Endothelial cell of umbilical vein (primary cell): ENCODE results near the gene ATP1B2. TPM values are rescaled to one million over a fixed set of nuclear protein-coding genes. Genes with fewer than 3 reads are reported as not detected.

Experiments
- BruUV-seq: library from RNA; stranded (reverse); fragments of 400-500 nt; replicated peaks from 2 replicates; lab custom pipeline; 2021; lab: Mats Ljungman, UMichigan
- CTCF ChIA-PET: fragments of 300-600, 350-600 bp; sonication (Branson Sonifier 250); formaldehyde crosslinking; loops from one replicate; lab custom pipeline; 2021; ENCODE audit warnings: antibody characterized with exemption, inconsistent platforms; lab: Charles Lee
- POLR2A ChIA-PET: fragments of 300-600, 350-600 bp; sonication (Branson Sonifier 250); formaldehyde crosslinking; loops from one replicate; lab custom pipeline; 2021; ENCODE audit warnings: antibody characterized with exemption, inconsistent platforms; lab: Charles Lee
- DNase-seq: peaks from one replicate; pipeline ENCODE4 v3.0.0-alpha.2; 2011; ENCODE audit warnings: low read depth, low spot score
- FAIRE-seq: peaks from 2 replicates; lab custom pipeline; 2011; peaks lifted over from hg19 to GRCh38; lab: Jason Lieb, UNC
- H2AFZ ChIP-seq: 2 replicates; pipeline ENCODE4 v1.6.0; 2012; ENCODE audit warnings: low read depth, low read length, control low read depth, inconsistent platforms
- H3K27ac ChIP-seq: 2 replicates; pipeline ENCODE4 v1.5.1; 2011; ENCODE audit warnings: low read depth, mild to moderate bottlenecking, control low read depth, low read length, moderate library complexity; ENCODE audit not compliant: insufficient read depth
- H3K27me3 ChIP-seq, 2 experiments: 2 replicates each; pipeline versions ENCODE4 v1.6.0 to v1.6.1; 2011; ENCODE audit warnings: low read length in 2 of 2, mixed read lengths in 1 of 2; ENCODE audit not compliant: control insufficient read depth in 2 of 2, insufficient read depth in 2 of 2
- H3K36me3 ChIP-seq, 2 experiments: 2 replicates in 1 of 2; 3 replicates in 1 of 2; pipeline ENCODE4 v1.5.1; 2011; ENCODE audit warnings: low read length in 2 of 2, mild to moderate bottlenecking in 1 of 2, moderate library complexity in 1 of 2; ENCODE audit not compliant: control insufficient read depth in 2 of 2, insufficient read depth in 2 of 2; ENCODE audit errors: extremely low read depth in 1 of 2
- H3K4me1 ChIP-seq: 3 replicates; pipeline ENCODE4 v1.5.1; 2011; ENCODE audit warnings: mild to moderate bottlenecking, low read length; ENCODE audit not compliant: control insufficient read depth, insufficient read depth; ENCODE audit errors: extremely low read depth
- H3K4me2 ChIP-seq: 2 replicates; pipeline ENCODE4 v1.6.1; 2011; ENCODE audit warnings: low read length, control low read depth, mixed read lengths; ENCODE audit not compliant: insufficient read depth
- H3K4me3 ChIP-seq, 3 experiments: fragments of 200-600 bp in 1 of 3; sonication (generic), shearing (Covaris generic) in 1 of 3; replicated peaks in 1 of 3; 2 replicates each; pipeline ENCODE4 v1.5.1; 2011 to 2016; ENCODE audit warnings: control low read depth in 3 of 3, low read length in 3 of 3, mild to moderate bottlenecking in 2 of 3, inconsistent platforms in 1 of 3, low read depth in 1 of 3, moderate library complexity in 1 of 3; ENCODE audit not compliant: insufficient read depth in 1 of 3
- H3K79me2 ChIP-seq: 2 replicates; pipeline ENCODE4 v1.6.0; 2012; ENCODE audit warnings: low read length, inconsistent platforms; ENCODE audit not compliant: control insufficient read depth, insufficient read depth
- H3K9ac ChIP-seq: replicated peaks from 2 replicates; pipeline ENCODE3; 2011; ENCODE audit warnings: low read length, control low read depth; ENCODE audit not compliant: insufficient read depth; ENCODE audit errors: extremely low read depth
- H3K9me1 ChIP-seq: replicated peaks from 3 replicates; pipeline ENCODE4 v1.6.0; 2011; ENCODE audit warnings: mild to moderate bottlenecking, low read length; ENCODE audit not compliant: control insufficient read depth, insufficient read depth; ENCODE audit errors: extremely low read depth
- H3K9me3 ChIP-seq: replicated peaks from 2 replicates; pipeline ENCODE4 v1.5.1; 2012; ENCODE audit warnings: low read length, inconsistent platforms; ENCODE audit not compliant: control insufficient read depth, insufficient read depth
- H4K20me1 ChIP-seq: replicated peaks from 2 replicates; pipeline ENCODE3; 2011; ENCODE audit warnings: mild to moderate bottlenecking, low read length; ENCODE audit not compliant: control insufficient read depth, insufficient read depth; ENCODE audit errors: extremely low read depth
- CTCF ChIP-seq, 2 donors: IDR thresholded peaks; 1 replicate in 1 of 2; 2 replicates in 1 of 2; pipeline ENCODE4 v1.5.1; 2011; ENCODE audit warnings: low read length in 2 of 2, mild to moderate bottlenecking in 2 of 2, moderate library complexity in 2 of 2, control low read depth in 1 of 2, inconsistent platforms in 1 of 2, low read depth in 1 of 2; ENCODE audit not compliant: insufficient read depth in 1 of 2; ENCODE audit errors: extremely low read depth in 1 of 2
- EZH2 ChIP-seq: IDR thresholded peaks from 2 replicates; pipeline ENCODE4 v1.6.1; 2012; ENCODE audit warnings: borderline replicate concordance, low read depth, mild to moderate bottlenecking, moderate library complexity, low read length, inconsistent platforms; ENCODE audit not compliant: severe bottlenecking
- FOS ChIP-seq: IDR thresholded peaks from 2 replicates; pipeline ENCODE4 v1.6.1; 2011; ENCODE audit warnings: mild to moderate bottlenecking, low read length, moderate library complexity, borderline replicate concordance; ENCODE audit not compliant: insufficient read depth
- GATA2 ChIP-seq: IDR thresholded peaks from 2 replicates; pipeline ENCODE4 v1.7.0; 2011; ENCODE audit warnings: low read depth, mild to moderate bottlenecking, moderate library complexity, mixed read lengths, low read length; ENCODE audit not compliant: insufficient read length, insufficient read depth
- JUN ChIP-seq: IDR thresholded peaks from 2 replicates; pipeline ENCODE4 v1.6.1; 2011; ENCODE audit warnings: borderline replicate concordance, low read depth; ENCODE audit not compliant: insufficient read length, insufficient read depth
- MAX ChIP-seq: IDR thresholded peaks from 2 replicates; pipeline ENCODE4 v1.6.1; 2011; ENCODE audit not compliant: insufficient read depth, insufficient read length
- MYC ChIP-seq: IDR thresholded peaks from one replicate; pipeline ENCODE4 v1.6.1; 2011; ENCODE audit warnings: mild to moderate bottlenecking, low read depth, low read length
- POLR2A ChIP-seq: IDR thresholded peaks from 2 replicates; pipeline ENCODE4 v1.6.1; 2012; ENCODE audit warnings: low read depth, mild to moderate bottlenecking, control low read depth, low read length
- dilution Hi-C: fragments of 300-500 bp; cut with MboI; formaldehyde crosslinking; loops from one replicate; pipeline ENCODE4 v1.15.0; 2019; ENCODE audit warnings: low sequenced_read_pairs; ENCODE audit not compliant: extremely low pct_ligation_motif_present
- intact Hi-C: fragments of 100-400 bp; cut with micrococcal nuclease; formaldehyde crosslinking; loops from one replicate; pipeline ENCODE4 v1.10.0; 2022
- polyA plus RNA-seq, 4 experiments: library from polyadenylated mRNA; depleted of rRNA in 3 of 4; stranded (reverse) in 3 of 4; unstranded in 1 of 4; fragments of >200 nt; gene quantifications; 2 replicates each; pipeline versions ENCODE4 v1.2.1 to v1.2.3, GENCODE V29; 2011 to 2012; ENCODE audit warnings: missing spikeins in 1 of 4
- total RNA-seq: library from RNA; stranded (reverse); gene quantifications from 2 replicates; pipeline ENCODE4 v1.2.3, GENCODE V29; 2021

The ATP1B2 gene
- total and polyA plus RNA-seq, 2 donors (not counting 3 experiments of a cell fraction or from before 2014, with no cell fraction given): 0.06 TPM; not detected in 1

- no peaks in the 10 kb centered on the region for H3K36me3 ChIP-seq
- ChIA-PET CTCF (no interaction called here), POLR2A (no interaction called here)
- H3K79me2 ChIP-seq: no peaks in the 10 kb centered on the region
- DNase-seq: no peak
- FAIRE-seq: no peak
- BruUV-seq: no TSS peak
- TF ChIP-seq MYC (no peak), FOS (no peak), MAX (no peak), JUN (no peak), EZH2 (no peak), CTCF (IDR thresholded peaks at IDR 0.05; ENCODE audit: extremely low read depth in 1 of 2, insufficient read depth in 1 of 2, low read depth in 1 of 2, low read length in 2 of 2) (no peak), POLR2A (no peak), GATA2 (no peak)
- no peaks in the 10 kb centered on the region for H3K9me1 ChIP-seq
- no peak overlapping the region for H3K27ac ChIP-seq
- H4K20me1 ChIP-seq: no peaks in the 10 kb centered on the region
- H3K9ac ChIP-seq: no peak overlapping the region
- intact Hi-C loops: no loop called here
- H3K27me3 ChIP-seq: no peaks in the 10 kb centered on the region
- dilution Hi-C loops: no loop called here
- H3K4me2 ChIP-seq: no peak overlapping the region
- H3K4me3 ChIP-seq: no peak overlapping the region
- no peaks in the 10 kb centered on the region for H3K9me3 ChIP-seq
- H2AFZ ChIP-seq: no peak overlapping the region
- H3K4me1 ChIP-seq: no peaks in the 10 kb centered on the region
Measured at GRCh38 chr17:7695586-7695985, 44.9 kb downstream of the ATP1B2 start.
